Stimulated activated CD4-positive, alpha-beta T cell treated with anti-CD3 and anti-CD28 coated beads, Interleukin-4, amount 100 ng/mL, for 4 hours (primary cell): ENCODE measurements around the gene CDH4.
"Not testable (repeated sequence)": the region's sequence is repeated elsewhere in the genome, so short reads cannot be mapped to it uniquely, and the experiment has no call there.

Experiments used
- DNase-seq, 2 experiments: peaks; one replicate each; pipeline ENCODE4 v3.0.0-alpha.2; 2020

Gene CDH4

GRCh38 chr20:61444637-61445036 lies 192.6 kb downstream of the CDH4 start:
- no peak for DNase-seq

GRCh38 chr20:61445138-61445537 lies 193.1 kb downstream of the CDH4 start:
- no peak for DNase-seq

- DNase-seq: no peak
Observed at GRCh38 chr20:61445741-61446140, 193.7 kb downstream of the CDH4 start.

- no peak for DNase-seq
Observed at GRCh38 chr20:61447952-61448351, 195.9 kb downstream of the CDH4 start.

GRCh38 chr20:61448386-61448785 lies 196.3 kb downstream of the CDH4 start:
- DNase-seq: no peak

- DNase-seq: no peak
Observed at GRCh38 chr20:61449057-61449609, 197.1 kb downstream of the CDH4 start.

- no peak for DNase-seq
Observed at GRCh38 chr20:61449916-61450315, 197.9 kb downstream of the CDH4 start.

GRCh38 chr20:61450549-61450948 lies 198.5 kb downstream of the CDH4 start:
- no peak for DNase-seq

- no peak for DNase-seq
Observed at GRCh38 chr20:61451009-61451408, 198.9 kb downstream of the CDH4 start.

GRCh38 chr20:61451953-61452352 lies 199.9 kb downstream of the CDH4 start:
- DNase-seq: no peak

- no peak for DNase-seq
Observed at GRCh38 chr20:61453219-61453618, 201.2 kb downstream of the CDH4 start.

- not testable (repeated sequence) for DNase-seq
Observed at GRCh38 chr20:61453623-61454022, 201.6 kb downstream of the CDH4 start.

- DNase-seq: no peak
Observed at GRCh38 chr20:61454053-61454452, 202.0 kb downstream of the CDH4 start.

- DNase-seq: no peak
Observed at GRCh38 chr20:61455508-61456215, 203.6 kb downstream of the CDH4 start.

GRCh38 chr20:61457725-61458124 lies 205.7 kb downstream of the CDH4 start:
- DNase-seq: no peak

GRCh38 chr20:61458146-61458746 lies 206.2 kb downstream of the CDH4 start:
- DNase-seq: no peak

GRCh38 chr20:61459266-61459665 lies 207.2 kb downstream of the CDH4 start:
- no peak for DNase-seq

GRCh38 chr20:61459705-61460104 lies 207.6 kb downstream of the CDH4 start:
- no peak for DNase-seq

GRCh38 chr20:61460261-61461052 lies 208.4 kb downstream of the CDH4 start:
- DNase-seq: no peak

- DNase-seq: no peak
Observed at GRCh38 chr20:61461461-61461860, 209.4 kb downstream of the CDH4 start.

GRCh38 chr20:61464307-61465303 lies 212.5 kb downstream of the CDH4 start:
- no peak for DNase-seq

- DNase-seq: no peak
Observed at GRCh38 chr20:61475729-61476128, 223.7 kb downstream of the CDH4 start.
